ENCODE results near the gene VILL. TPM values are rescaled to one million over a fixed set of nuclear protein-coding genes. Genes with fewer than 3 reads are reported as not detected.

VILL gene
- total and polyA plus RNA-seq, 10 of the 15 experiments (the other 5 are each of a cell fraction or from before 2014, with no cell fraction given) = 0.15 to 5.4 (median 2.1) TPM; not detected in 1

DNA sequence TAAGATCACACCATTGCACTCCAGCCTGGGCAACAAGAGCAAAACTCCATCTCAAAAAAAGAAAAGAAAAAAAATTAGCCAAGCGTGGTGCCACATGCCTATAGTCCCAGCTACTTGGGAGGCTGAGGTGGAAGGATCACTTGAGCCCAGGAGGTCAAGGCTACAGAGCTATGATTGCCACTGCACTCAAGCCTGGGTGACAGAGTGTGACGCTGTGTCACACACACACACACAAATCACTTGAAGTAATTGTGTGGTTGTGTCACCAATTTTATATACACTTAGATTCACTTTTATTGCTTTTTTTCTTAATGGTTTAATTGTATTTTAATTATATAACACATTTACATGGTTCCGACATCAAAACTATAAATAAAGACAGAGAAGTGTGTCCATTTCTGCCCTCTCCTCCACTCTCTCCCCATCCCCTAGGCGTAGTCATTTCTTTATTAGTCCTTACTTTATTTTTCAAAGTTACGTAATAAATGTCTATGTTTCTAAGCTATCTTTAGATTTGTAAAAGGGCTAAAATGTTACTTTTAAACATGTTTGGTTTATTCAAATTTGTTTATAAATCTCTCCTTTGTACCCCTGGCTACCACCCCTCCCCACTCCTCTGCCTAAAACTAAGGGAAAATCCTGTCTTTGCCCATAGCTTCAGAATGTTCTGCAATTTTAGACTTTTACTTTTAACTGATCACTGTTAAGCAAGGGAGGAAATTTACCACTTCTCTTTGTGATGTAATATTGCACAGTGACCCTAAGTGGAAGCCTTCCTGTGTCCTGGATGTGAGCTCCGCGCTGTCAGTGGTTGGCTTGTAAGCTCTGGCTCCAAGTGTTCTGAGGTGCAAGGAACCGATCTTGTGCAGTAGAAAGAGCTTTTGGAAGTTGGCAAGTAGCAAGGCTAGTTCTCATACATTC is 10.8 kb upstream of the VILL start:
- ChIA-PET POLR2A (no interaction called here), RAD21 (ENCODE audit: unreplicated experiment) (no interaction called here), CTCF (interaction anchor here (0.8 to 5.4 kb wide), 8 partner anchors 9 to 500 kb away, joined by 3 to 38 read pairs (median 4); no protein-coding TSS in a partner anchor), SMC1A (ENCODE audit: uncharacterized antibody, unreplicated experiment) (interaction anchor here (0.6 to 1.1 kb wide), 2 partner anchors 13 to 17 kb away, joined by 3 read pairs; no protein-coding TSS in a partner anchor)
- no peaks in the 10 kb centered on the region for H3K9me3 ChIP-seq (replicated peaks; ENCODE audit: control insufficient read depth, insufficient read depth, low read length)
- no peaks in the 10 kb centered on the region for H3K4me1 ChIP-seq (ENCODE audit: control insufficient read depth, insufficient read depth, low read length)
- no peaks in the 10 kb centered on the region for H4K20me1 ChIP-seq (ENCODE audit: control insufficient read depth, insufficient read depth)
- H3K36me3 ChIP-seq (ENCODE audit: control insufficient read depth in 2 of 2, insufficient read depth in 2 of 2, low read length in 1 of 2) = no peaks in the 10 kb centered on the region
- no peak overlapping the region for H3K9ac ChIP-seq (ENCODE audit: control insufficient read depth, insufficient read depth, low read length)
- H3K79me2 ChIP-seq (ENCODE audit: control insufficient read depth, insufficient read depth, low read length) = no peaks in the 10 kb centered on the region
- H3K27ac ChIP-seq (ENCODE audit: control insufficient read depth, insufficient read depth) = no peak overlapping the region
- no peaks in the 10 kb centered on the region; a peak in 2 of 4 replicates for H3K27me3 ChIP-seq (replicated peaks in 1 of 2; ENCODE audit: control insufficient read depth in 2 of 2, insufficient read depth in 2 of 2, low read length in 1 of 2)
- no peak overlapping the region for H2AFZ ChIP-seq (ENCODE audit: control insufficient read depth, low read depth, low read length)
- in situ Hi-C loops (cut with MboI) (no loop called here), intact Hi-C loops (cut with micrococcal nuclease; ENCODE audit: unreplicated experiment) (loop anchor here (10.0 kb wide), 1 partner anchor 315 kb away; no protein-coding TSS in a partner anchor)
- WGBS (ENCODE audit: insufficient coverage, insufficient replicate concordance, low lambda C conversion rate, missing lambda C conversion rate) = 53% methylated on average over 8 of the region's 8 CpGs
- FAIRE-seq (no peak), ATAC-seq (no peak), DNase-seq (ENCODE audit: low read depth, low spot score) (no peak)
- no peak overlapping the region for H3K4me3 ChIP-seq
- BruUV-seq (replicated peaks) = no TSS peak
- TF ChIP-seq NRF1 (conservative IDR thresholded peaks at IDR 0.05; ENCODE audit: low read depth, low read length) = no peak
- TF ChIP-seq YY1 (IDR thresholded peaks at IDR 0.05; ENCODE audit: low read depth, low read length) = no peak
- no peak for TF ChIP-seq CREM (IDR thresholded peaks at IDR 0.05; ENCODE audit: low read depth)
- TF ChIP-seq CBX3 (IDR thresholded peaks at IDR 0.05; ENCODE audit: borderline replicate concordance, low read depth) = no peak
- no peak for TF ChIP-seq CBFB (IDR thresholded peaks at IDR 0.05; ENCODE audit: low read depth)
- TF ChIP-seq EZH2 (IDR thresholded peaks at IDR 0.05; ENCODE audit: borderline replicate concordance, control insufficient read depth, low read depth, low read length) = no peak
- no peak overlapping the region for H3K4me2 ChIP-seq (ENCODE audit: control insufficient read depth, insufficient read depth)
